Measurements from ENCODE around the gene STK24.
"Not testable (repeated sequence)": the region's sequence is repeated elsewhere in the genome, so short reads cannot be mapped to it uniquely, and the experiment has no call there.

Gene STK24

GRCh38 chr13:98576963-98577835, at the start of gene STK24:
Gene STK24 (minus strand): TSS chr13:98577107. CDS start chr13:98576786, 321 bp downstream.
- peak; percentile 73 for DNase-seq (ENCODE audit: low spot score)

DNA sequence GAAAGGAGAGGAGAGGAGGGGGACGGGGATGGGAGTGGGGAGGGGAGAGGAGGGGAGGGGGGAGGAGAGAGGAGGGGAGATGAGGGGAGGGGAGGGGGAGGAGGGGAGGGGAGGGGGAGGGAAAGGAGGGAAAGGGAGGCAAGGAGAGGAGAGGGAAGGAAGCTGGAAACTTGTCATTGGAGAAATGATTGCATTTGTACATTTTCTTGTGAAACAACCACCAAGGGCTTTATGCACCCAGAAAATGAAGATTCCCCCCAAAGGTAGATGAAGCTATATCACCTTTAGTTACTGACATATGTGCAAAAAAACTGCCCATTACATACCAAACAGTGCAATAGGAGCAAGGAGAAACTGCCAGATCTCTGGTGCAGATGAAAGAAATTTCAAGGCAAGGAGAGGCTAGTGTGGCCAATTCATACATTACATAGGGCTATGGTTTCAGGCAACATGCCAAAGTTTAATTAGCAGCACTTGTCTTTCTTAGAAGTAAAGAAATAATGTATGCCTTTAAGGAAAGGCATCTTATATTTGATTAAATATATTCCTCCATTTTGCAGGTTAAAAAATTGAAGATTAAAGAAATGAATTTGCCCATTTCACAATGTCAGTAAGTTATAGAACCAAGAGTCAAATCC, 49.5 kb upstream of the STK24 start:
- no peak for DNase-seq (ENCODE audit: low spot score)

DNA sequence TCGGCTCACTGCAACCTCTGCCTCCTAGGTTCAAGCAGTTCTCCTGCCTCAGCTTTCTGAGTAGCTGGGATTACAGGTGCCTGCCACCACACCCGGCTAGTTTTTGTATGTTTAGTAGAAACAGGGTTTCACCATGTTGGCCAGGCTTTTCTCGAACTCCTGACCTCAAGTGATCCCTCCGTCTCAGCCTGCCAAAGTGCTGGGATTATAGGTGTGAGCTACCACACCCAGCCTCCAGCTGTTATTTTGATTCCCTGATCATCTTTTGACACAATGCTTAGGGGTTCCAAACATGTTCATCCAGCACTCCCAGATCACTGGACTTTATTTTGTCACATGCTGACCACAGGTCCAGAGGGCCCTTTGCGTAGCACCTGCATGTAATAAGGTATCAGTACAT, 47.7 kb upstream of the STK24 start:
- not testable (repeated sequence) for DNase-seq (ENCODE audit: low spot score)

GRCh38 chr13:98622931-98623331, 46.0 kb upstream of the STK24 start:
- no peak for DNase-seq (ENCODE audit: low spot score)

DNA sequence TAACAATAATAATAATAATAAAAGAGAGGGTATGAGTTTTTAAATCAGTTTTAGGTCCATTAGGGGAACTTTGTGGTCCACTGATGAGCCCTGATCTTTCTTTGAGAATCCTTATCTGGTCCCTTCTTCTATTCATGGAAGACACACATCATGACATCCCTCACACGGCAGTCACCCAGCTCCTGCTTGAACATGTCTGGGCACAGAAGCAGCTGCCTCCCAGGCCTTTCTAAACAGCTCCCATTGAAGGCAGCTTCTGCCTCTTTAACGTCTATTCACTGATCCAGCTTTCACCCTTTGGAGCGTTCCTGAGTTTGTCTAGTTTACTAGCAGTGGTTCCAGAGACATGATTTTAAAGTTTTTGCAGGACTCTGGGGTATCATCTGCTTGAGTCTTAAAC, 42.6 kb upstream of the STK24 start:
- no peak for DNase-seq (ENCODE audit: low spot score)

GRCh38 chr13:98615595-98615994, 38.7 kb upstream of the STK24 start:
- DNase-seq (ENCODE audit: low spot score): not testable (repeated sequence)

GRCh38 chr13:98613591-98613990, 36.7 kb upstream of the STK24 start:
- no peak for DNase-seq (ENCODE audit: low spot score)

- DNase-seq (ENCODE audit: low spot score): no peak
These were observed 32.8 kb upstream of the STK24 start for GRCh38 chr13:98609756-98610155.

DNA sequence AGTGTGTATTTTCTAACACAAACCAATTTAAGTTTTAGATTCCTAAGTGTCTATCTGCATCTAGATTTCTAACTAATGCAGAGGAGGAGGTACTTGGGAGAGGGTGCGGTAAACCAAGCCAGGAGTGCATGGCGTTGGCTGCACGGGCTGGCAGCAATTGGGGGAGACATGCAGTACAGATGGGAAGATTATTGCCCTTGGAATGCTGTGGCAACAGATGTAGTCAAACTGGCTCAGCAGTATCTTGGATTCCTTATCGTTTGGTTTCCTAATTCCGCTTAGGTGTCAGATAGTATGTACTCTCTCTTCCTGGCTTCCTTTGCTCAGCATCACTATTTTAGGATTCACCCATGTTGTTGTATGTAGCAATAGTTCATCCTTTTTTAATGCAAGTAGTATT, 29.4 kb upstream of the STK24 start:
- no peak for DNase-seq (ENCODE audit: low spot score)

DNA sequence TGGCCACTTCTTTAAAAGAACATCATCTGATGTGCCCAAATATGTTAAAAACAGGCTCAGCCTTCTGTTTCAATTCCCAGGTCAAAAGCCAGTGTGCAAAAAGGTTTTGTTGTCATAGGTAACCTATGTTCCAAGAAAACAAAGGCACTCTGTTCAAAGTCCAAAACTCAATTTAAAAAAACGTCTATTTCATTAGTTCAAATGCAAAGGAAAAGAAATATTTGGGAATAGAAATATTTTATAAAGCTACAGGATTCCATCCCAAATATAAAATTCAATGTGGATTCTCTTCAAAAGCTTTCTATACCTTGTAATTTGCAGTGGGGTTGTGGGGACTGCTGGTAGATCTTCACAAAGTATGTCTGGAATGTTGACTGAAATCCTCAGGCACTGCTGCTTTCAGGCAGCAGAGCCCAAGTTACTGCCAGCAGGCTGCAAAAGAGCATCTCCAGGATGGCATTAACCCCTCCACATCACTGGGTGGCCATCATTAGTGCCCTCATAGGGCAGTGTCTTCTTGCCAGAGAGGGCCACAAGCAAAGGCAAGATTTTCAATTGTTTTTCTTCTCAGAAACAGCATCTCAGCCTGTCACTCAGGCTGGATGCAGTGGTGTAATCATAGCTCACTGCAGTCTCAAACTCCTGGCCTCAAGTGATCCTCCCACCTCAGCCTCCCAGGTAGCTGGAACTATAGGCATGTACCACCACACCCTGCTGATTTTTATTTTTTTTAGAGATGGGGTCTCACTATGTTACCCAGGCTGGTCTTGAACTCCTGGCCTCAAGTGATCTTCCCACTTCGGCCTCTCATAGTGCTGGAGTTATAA, 22.8 kb upstream of the STK24 start:
- no peak for DNase-seq (ENCODE audit: low spot score)

- DNase-seq (ENCODE audit: low spot score): no peak
These were observed 21.1 kb upstream of the STK24 start for GRCh38 chr13:98598043-98598442.

- DNase-seq (ENCODE audit: low spot score): no peak
These were observed 18.2 kb upstream of the STK24 start for GRCh38 chr13:98595134-98595533.

DNA sequence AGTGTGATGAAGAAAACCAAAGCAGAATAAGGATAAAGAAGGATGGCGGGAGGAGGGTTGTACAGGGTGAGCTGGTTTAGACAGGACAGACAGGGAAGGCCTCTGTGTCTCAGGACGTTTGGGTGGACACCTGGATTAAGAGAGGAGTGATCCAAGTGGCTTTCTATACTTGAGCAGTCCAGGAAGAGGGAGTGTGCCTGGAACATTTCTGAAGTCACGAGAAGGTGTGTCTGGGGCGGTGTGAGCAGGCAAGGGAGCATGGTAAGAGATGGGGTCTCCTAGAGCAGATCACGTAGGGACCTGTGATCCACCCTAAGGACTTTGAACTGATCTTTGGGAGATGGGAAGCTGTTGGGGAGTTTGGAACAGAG, 15.4 kb upstream of the STK24 start:
- no peak for DNase-seq (ENCODE audit: low spot score)

DNA sequence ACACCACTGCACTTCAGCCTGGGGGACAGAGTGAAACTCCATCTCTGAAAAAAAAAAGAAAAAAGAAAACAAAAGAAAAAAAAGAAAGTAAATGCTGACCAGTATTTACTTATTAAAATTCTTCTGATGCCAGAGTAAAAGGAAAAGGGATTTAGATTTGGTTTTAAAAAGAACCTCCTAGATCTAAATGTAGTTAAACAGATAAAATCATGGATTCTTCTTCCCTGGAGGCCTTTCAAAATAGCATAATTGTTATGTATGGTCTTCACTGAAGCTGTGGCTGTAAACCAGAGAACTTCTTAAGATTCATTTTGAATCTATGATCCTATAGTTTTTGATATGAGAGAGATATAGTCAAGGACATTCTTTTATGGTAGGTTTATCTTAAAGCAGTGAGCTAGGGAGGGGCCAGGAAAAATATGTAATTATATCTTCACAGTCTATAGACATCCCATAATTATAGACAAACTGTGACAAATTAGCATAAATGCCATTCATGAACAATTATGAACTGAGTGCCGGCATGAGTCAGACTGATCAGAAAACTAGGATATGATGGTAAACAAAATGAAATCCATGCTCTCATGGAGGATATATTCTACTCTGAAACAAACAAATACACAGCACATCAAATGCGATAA, 14.9 kb upstream of the STK24 start:
- DNase-seq (ENCODE audit: low spot score): no peak

DNA sequence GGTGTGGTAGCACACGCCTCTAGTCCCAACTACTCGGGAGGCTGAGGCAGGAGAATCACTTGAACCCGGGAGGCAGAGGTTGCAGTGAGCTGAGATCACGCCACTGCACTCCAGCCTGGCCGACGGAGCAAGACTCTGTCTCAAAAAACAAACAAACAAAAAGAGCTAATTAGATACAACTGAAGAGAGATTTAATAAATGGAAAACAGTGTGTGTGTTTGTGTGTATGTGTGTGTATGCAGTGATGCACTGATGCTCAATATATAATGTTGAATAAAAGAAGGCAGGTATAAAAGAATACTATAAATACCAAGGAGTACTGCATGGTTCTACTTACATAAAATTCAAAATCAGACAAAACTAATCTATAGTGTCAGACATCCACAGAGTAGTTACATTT, 13.6 kb upstream of the STK24 start:
- DNase-seq (ENCODE audit: low spot score): not testable (repeated sequence)

DNA sequence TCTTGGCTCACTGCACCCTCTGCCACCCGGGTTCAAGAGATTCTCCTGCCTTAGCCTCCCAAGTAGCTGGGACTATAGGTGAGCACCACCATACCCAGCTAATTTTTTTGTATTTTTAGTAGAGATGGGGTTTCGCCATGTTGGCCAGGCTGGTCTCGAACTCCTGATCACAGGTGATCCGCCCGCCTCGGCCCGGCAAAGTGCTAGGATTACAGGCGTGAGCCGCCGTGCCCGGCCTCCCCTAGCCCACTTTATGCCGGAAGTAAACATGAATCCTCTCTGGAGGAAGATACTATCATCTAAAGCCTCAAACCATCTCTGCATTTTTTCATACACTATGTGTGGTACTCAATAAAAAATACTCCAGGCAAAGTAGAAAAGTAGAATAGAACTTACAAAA, 12.6 kb upstream of the STK24 start:
- DNase-seq (ENCODE audit: low spot score): not testable (repeated sequence)

DNA sequence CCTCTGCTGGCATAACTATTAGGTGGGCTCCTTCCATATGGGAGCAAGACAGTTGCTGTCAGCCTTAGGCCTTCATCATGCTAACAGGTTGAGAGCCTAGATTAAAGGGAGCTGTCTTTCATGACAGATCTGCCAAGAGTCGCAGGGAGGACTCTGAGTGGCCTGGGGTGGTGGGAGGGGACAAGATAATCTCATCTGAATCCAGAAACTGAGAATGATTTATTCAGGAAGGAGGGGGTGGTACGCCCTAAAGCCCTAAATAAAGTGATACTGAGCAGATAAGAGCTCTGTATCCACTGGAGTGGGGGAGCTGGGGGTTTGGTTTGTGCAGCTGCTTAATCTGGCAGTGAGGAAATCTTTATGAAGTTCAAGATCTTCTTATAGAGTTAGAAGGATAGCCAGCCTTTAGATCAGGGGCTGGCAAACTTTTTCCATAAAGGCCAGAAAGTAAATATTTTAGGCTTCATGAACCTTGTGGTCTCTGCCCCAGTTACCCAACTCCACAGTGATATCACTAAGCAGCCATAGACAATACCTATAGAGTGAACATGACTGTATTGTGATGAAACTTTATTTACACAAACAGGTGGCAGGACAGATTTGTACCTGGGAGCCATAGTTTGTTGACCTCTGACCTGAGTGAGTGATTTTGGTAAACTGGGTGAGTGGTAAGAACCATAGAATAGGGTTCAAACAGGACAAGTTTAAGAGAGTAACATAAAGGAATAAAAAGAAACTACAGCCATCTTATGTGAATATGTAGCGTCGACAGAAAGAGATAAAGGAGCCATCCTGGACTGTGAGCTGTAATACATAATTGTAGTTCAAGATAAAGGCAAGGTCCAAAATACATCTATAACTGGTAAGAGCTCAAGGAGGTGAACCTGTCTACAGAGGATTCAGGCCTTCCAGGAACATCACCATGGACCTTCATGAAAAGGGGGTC, 9.8 kb upstream of the STK24 start:
- no peak for DNase-seq (ENCODE audit: low spot score)

- no peak for DNase-seq (ENCODE audit: low spot score)
These were observed 9.0 kb upstream of the STK24 start for GRCh38 chr13:98585946-98586345.

GRCh38 chr13:98585398-98585754, 8.5 kb upstream of the STK24 start:
- no peak for DNase-seq (ENCODE audit: low spot score)

- DNase-seq (ENCODE audit: low spot score): no peak
These were observed 7.9 kb upstream of the STK24 start for GRCh38 chr13:98584668-98585397.

Measured in SW480 (cell line).